ENCODE data around the gene EGFR. TPM values are rescaled to one million over a fixed set of nuclear protein-coding genes. Genes with fewer than 3 reads are reported as not detected.

Gene EGFR
- total RNA-seq, 1 donor from 2014 or later = 5.0 TPM

DNA sequence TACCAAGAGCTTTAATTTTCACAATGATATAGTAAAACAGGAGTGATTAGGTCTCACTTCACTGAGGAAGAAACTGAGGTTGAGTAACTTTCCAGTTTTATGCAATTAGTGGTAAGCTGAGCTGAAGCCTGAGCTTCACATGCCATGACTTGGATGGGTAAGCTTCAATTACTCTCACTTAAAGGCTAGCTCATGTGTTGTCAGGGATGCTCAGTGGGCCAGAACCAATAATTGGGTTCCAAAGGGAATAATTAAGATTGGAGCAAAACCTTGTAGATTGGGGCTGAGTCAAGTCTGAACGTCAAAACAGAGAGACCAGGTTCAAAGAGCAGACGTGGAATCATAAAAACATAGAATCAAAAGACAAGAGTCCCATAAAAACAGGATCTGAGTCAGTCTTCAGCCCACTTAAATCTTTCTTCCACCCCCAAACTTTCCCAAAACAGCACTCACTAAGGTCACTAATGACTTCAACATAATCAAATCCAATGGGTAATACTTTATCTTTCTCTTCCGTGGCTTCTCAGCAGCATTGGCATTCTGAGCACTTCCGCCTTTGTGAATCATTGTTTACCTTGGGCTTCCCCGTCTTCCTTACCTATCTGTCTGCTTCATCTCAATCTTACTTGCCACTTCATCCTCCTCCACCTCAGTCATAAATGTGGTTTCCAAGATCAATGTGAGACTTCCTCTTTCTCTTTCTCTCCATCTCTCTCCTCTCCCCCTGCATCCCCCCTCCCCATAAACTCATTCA, 23.0 kb upstream of the EGFR start:
- Mint-ChIP-seq H3K9me3 (ENCODE audit: unreplicated experiment) (no peaks in the 10 kb centered on the region), H3K27ac (ENCODE audit: unreplicated experiment) (no peak overlapping the region), H3K4me1 (ENCODE audit: unreplicated experiment) (peaks cover 3% of the 10 kb centered on the region), H3K4me3 (ENCODE audit: unreplicated experiment) (no peak overlapping the region), H3K27me3 (ENCODE audit: unreplicated experiment) (no peaks in the 10 kb centered on the region), H3K36me3 (ENCODE audit: low read depth, unreplicated experiment) (no peaks in the 10 kb centered on the region)
- TF ChIP-seq, protein P1, sequence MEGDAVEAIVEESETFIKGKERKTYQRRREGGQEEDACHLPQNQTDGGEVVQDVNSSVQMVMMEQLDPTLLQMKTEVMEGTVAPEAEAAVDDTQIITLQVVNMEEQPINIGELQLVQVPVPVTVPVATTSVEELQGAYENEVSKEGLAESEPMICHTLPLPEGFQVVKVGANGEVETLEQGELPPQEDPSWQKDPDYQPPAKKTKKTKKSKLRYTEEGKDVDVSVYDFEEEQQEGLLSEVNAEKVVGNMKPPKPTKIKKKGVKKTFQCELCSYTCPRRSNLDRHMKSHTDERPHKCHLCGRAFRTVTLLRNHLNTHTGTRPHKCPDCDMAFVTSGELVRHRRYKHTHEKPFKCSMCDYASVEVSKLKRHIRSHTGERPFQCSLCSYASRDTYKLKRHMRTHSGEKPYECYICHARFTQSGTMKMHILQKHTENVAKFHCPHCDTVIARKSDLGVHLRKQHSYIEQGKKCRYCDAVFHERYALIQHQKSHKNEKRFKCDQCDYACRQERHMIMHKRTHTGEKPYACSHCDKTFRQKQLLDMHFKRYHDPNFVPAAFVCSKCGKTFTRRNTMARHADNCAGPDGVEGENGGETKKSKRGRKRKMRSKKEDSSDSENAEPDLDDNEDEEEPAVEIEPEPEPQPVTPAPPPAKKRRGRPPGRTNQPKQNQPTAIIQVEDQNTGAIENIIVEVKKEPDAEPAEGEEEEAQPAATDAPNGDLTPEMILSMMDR (IDR thresholded peaks at IDR 0.05; ENCODE audit: unreplicated experiment) = no peak
- DNase-seq (ENCODE audit: low spot score) = no peak

DNA sequence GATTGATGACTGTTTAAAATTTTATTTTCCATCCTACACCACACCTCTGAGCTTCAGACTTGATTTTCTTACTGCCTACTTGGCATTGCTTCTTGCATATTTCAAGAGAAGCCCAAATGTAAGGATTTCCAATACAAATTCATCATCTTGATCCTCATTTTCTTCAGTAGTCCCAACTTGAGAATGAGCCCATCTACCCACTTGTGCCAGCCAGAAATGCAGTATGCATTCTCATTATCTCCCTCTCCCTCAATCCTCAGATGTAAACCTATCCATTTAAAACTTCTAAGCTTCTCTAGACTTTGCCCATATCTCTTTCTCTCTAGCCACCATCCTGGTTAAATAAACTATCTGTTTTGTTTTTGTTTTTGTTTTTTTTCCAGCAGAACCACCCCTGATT, 22.4 kb upstream of the EGFR start:
- Mint-ChIP-seq H3K9me3 (ENCODE audit: unreplicated experiment) (no peaks in the 10 kb centered on the region), H3K27me3 (ENCODE audit: unreplicated experiment) (no peaks in the 10 kb centered on the region), H3K4me1 (ENCODE audit: unreplicated experiment) (peaks cover 3% of the 10 kb centered on the region), H3K36me3 (ENCODE audit: low read depth, unreplicated experiment) (no peaks in the 10 kb centered on the region), H3K4me3 (ENCODE audit: unreplicated experiment) (no peak overlapping the region), H3K27ac (ENCODE audit: unreplicated experiment) (no peak overlapping the region)
- DNase-seq (ENCODE audit: low spot score) = no peak
- TF ChIP-seq, protein P1 (IDR thresholded peaks at IDR 0.05; ENCODE audit: unreplicated experiment) = no peak

DNA sequence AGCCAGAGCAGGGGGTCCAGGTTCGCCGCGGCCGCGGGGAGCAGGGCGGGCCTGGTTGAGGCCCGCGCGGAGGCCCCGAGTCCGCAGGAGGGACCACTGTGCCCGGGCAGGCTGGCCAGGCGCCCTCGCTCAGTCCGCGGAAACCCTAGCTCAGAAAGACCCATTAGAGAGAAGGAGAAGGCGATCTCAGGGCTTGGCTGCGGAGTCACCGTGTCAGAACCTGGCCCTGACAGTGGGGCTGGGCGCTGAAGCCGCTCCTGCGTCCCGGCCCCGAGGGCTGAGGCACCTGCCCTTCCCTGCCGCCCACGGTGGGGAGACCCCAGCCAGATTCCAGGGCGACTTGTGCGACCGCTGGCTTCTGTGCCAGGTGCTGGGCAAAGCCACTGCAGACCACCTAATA, 14.2 kb upstream of the EGFR start:
- no peak overlapping the region for H3K4me3 Mint-ChIP-seq (ENCODE audit: unreplicated experiment)
- H3K36me3 Mint-ChIP-seq (ENCODE audit: low read depth, unreplicated experiment) = no peaks in the 10 kb centered on the region
- no peaks in the 10 kb centered on the region for H3K4me1 Mint-ChIP-seq (ENCODE audit: unreplicated experiment)
- no peak for DNase-seq (ENCODE audit: low spot score)
- peaks cover 10% of the 10 kb centered on the region for H3K27me3 Mint-ChIP-seq (ENCODE audit: unreplicated experiment)
- TF ChIP-seq, protein P1 (IDR thresholded peaks at IDR 0.05; ENCODE audit: unreplicated experiment) = no peak
- no peaks in the 10 kb centered on the region for H3K9me3 Mint-ChIP-seq (ENCODE audit: unreplicated experiment)
- H3K27ac Mint-ChIP-seq (ENCODE audit: unreplicated experiment) = no peak overlapping the region

DNA sequence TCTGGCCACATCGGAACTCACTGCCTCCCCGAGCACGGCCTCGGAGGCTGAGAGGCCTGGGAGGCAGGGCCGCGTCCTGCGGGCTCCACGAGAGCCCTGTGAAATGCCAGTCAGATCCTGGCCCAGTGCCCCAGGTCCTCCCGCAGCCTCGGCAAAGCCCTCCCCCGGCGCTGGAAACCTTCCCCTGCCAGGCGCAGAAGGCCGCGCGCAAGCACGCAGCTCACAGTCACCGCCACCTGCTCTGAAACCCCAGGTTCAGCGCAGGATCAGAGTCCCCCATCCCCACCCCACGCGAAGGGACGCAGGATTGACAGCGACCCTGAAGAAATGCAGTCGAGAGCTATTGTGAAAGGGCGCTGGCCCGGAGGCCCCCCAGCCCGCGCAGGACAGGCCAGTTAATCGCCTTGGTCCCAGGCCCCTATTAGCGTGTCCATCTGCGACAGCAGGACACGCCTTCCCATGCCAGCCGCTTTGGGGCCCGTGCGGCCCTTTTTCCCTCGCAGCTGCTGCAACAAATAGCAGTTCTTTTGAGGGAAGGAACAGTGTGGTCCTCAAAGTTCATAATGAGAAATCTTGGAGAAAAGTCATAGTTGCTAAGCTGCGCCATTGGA, 13.5 kb upstream of the EGFR start:
- Mint-ChIP-seq H3K36me3 (ENCODE audit: low read depth, unreplicated experiment) (no peaks in the 10 kb centered on the region), H3K27ac (ENCODE audit: unreplicated experiment) (no peak overlapping the region), H3K27me3 (ENCODE audit: unreplicated experiment) (peaks cover 10% of the 10 kb centered on the region), H3K9me3 (ENCODE audit: unreplicated experiment) (no peaks in the 10 kb centered on the region), H3K4me3 (ENCODE audit: unreplicated experiment) (no peak overlapping the region), H3K4me1 (ENCODE audit: unreplicated experiment) (no peaks in the 10 kb centered on the region)
- no peak for DNase-seq (ENCODE audit: low spot score)
- TF ChIP-seq, protein P1 (IDR thresholded peaks at IDR 0.05; ENCODE audit: unreplicated experiment) = no peak

DNA sequence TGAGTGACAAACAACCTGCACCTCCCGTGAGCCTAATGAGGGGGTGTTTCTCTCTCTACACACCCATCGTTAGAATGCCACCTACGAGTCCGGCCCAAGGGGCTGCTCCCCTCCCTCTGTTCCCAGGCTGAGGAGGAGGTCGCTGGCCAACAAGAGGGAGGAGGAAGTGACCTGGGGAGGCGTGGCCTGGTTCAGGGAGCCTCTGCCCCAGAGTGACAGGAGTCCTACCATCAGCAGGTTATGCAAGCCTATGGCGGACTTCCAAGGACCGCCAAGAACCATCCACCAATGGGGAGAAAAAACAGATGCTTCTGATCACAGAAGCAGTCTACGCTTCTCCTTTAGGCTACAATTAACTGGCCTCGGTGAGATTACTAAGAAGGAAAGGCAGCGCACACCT, 12.3 kb upstream of the EGFR start:
- no peak overlapping the region for H3K4me3 Mint-ChIP-seq (ENCODE audit: unreplicated experiment)
- no peak for DNase-seq (ENCODE audit: low spot score)
- no peak overlapping the region for H3K27ac Mint-ChIP-seq (ENCODE audit: unreplicated experiment)
- peaks cover 10% of the 10 kb centered on the region for H3K27me3 Mint-ChIP-seq (ENCODE audit: unreplicated experiment)
- no peaks in the 10 kb centered on the region for H3K9me3 Mint-ChIP-seq (ENCODE audit: unreplicated experiment)
- TF ChIP-seq, protein P1 (IDR thresholded peaks at IDR 0.05; ENCODE audit: unreplicated experiment) = no peak
- H3K36me3 Mint-ChIP-seq (ENCODE audit: low read depth, unreplicated experiment) = no peaks in the 10 kb centered on the region
- H3K4me1 Mint-ChIP-seq (ENCODE audit: unreplicated experiment) = no peaks in the 10 kb centered on the region
